K562 treated with DMSO at 1 percent for 48 hours (cell line): ENCODE measurements around the gene USP17L28. TPM values are rescaled to one million over a fixed set of nuclear protein-coding genes. Genes with fewer than 3 reads are reported as not detected.

Experiments
- total RNA-seq: library from RNA; unstranded; fragments of 300-600 nt; gene quantifications from 2 replicates; pipeline ENCODE4 v1.2.3, GENCODE V29; 2022; ENCODE audit warnings: low replicate concordance; ENCODE audit errors: extremely low read depth

USP17L28 gene, protein sequence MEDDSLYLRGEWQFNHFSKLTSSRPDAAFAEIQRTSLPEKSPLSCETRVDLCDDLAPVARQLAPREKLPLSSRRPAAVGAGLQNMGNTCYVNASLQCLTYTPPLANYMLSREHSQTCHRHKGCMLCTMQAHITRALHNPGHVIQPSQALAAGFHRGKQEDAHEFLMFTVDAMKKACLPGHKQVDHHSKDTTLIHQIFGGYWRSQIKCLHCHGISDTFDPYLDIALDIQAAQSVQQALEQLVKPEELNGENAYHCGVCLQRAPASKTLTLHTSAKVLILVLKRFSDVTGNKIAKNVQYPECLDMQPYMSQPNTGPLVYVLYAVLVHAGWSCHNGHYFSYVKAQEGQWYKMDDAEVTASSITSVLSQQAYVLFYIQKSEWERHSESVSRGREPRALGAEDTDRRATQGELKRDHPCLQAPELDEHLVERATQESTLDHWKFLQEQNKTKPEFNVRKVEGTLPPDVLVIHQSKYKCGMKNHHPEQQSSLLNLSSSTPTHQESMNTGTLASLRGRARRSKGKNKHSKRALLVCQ
- total RNA-seq: not detected in 2 replicates

DNA sequence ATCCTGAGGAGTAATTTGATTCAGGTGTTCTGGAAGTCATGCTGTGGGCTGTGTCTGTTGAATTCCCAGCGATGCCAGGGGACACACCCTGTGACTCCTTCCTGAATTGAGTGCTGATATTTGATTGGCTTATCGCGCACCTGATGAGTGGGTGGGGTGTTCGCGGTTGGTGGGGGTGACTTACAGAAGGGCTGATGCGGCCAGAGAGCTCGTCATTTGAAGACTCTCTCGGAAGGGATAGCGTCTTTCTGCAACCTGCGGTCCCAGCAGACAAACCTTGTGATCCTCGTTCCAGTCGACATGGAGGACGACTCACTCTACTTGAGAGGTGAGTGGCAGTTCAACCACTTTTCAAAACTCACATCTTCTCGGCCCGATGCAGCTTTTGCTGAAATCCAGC lies at the start of gene USP17L28:
USP17L28 (plus strand) TSS at position 301 of the 400 bp plus-strand sequence; CDS start at position 301, 0 bp downstream.

DNA sequence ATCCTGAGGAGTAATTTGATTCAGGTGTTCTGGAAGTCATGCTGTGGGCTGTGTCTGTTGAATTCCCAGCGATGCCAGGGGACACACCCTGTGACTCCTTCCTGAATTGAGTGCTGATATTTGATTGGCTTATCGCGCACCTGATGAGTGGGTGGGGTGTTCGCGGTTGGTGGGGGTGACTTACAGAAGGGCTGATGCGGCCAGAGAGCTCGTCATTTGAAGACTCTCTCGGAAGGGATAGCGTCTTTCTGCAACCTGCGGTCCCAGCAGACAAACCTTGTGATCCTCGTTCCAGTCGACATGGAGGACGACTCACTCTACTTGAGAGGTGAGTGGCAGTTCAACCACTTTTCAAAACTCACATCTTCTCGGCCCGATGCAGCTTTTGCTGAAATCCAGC lies 23.8 kb upstream of the USP17L28 start, which contains the start of gene USP17L24:
USP17L24 (plus strand) TSS at position 301 of the 400 bp plus-strand sequence; CDS start at position 301, 0 bp downstream.

DNA sequence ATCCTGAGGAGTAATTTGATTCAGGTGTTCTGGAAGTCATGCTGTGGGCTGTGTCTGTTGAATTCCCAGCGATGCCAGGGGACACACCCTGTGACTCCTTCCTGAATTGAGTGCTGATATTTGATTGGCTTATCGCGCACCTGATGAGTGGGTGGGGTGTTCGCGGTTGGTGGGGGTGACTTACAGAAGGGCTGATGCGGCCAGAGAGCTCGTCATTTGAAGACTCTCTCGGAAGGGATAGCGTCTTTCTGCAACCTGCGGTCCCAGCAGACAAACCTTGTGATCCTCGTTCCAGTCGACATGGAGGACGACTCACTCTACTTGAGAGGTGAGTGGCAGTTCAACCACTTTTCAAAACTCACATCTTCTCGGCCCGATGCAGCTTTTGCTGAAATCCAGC lies 19.1 kb upstream of the USP17L28 start, which contains the start of gene USP17L25:
USP17L25 (plus strand) TSS at position 301 of the 400 bp plus-strand sequence; CDS start at position 301, 0 bp downstream.

DNA sequence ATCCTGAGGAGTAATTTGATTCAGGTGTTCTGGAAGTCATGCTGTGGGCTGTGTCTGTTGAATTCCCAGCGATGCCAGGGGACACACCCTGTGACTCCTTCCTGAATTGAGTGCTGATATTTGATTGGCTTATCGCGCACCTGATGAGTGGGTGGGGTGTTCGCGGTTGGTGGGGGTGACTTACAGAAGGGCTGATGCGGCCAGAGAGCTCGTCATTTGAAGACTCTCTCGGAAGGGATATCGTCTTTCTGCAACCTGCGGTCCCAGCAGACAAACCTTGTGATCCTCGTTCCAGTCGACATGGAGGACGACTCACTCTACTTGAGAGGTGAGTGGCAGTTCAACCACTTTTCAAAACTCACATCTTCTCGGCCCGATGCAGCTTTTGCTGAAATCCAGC lies 14.3 kb upstream of the USP17L28 start, which contains the start of gene USP17L26:
USP17L26 (plus strand) TSS at position 301 of the 400 bp plus-strand sequence; CDS start at position 301, 0 bp downstream.

DNA sequence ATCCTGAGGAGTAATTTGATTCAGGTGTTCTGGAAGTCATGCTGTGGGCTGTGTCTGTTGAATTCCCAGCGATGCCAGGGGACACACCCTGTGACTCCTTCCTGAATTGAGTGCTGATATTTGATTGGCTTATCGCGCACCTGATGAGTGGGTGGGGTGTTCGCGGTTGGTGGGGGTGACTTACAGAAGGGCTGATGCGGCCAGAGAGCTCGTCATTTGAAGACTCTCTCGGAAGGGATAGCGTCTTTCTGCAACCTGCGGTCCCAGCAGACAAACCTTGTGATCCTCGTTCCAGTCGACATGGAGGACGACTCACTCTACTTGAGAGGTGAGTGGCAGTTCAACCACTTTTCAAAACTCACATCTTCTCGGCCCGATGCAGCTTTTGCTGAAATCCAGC lies 9.6 kb upstream of the USP17L28 start, which contains the start of gene USP17L5:
USP17L5 (plus strand) TSS at position 301 of the 400 bp plus-strand sequence; CDS start at position 301, 0 bp downstream.

DNA sequence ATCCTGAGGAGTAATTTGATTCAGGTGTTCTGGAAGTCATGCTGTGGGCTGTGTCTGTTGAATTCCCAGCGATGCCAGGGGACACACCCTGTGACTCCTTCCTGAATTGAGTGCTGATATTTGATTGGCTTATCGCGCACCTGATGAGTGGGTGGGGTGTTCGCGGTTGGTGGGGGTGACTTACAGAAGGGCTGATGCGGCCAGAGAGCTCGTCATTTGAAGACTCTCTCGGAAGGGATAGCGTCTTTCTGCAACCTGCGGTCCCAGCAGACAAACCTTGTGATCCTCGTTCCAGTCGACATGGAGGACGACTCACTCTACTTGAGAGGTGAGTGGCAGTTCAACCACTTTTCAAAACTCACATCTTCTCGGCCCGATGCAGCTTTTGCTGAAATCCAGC lies 4.8 kb upstream of the USP17L28 start, which contains the start of gene USP17L27:
USP17L27 (plus strand) TSS at position 301 of the 400 bp plus-strand sequence; CDS start at position 301, 0 bp downstream.

DNA sequence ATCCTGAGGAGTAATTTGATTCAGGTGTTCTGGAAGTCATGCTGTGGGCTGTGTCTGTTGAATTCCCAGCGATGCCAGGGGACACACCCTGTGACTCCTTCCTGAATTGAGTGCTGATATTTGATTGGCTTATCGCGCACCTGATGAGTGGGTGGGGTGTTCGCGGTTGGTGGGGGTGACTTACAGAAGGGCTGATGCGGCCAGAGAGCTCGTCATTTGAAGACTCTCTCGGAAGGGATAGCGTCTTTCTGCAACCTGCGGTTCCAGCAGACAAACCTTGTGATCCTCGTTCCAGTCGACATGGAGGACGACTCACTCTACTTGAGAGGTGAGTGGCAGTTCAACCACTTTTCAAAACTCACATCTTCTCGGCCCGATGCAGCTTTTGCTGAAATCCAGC lies 4.6 kb downstream of the USP17L28 start, which contains the start of gene USP17L29:
USP17L29 (plus strand) TSS at position 301 of the 400 bp plus-strand sequence; CDS start at position 301, 0 bp downstream.

DNA sequence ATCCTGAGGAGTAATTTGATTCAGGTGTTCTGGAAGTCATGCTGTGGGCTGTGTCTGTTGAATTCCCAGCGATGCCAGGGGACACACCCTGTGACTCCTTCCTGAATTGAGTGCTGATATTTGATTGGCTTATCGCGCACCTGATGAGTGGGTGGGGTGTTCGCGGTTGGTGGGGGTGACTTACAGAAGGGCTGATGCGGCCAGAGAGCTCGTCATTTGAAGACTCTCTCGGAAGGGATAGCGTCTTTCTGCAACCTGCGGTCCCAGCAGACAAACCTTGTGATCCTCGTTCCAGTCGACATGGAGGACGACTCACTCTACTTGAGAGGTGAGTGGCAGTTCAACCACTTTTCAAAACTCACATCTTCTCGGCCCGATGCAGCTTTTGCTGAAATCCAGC lies 14.1 kb downstream of the USP17L28 start, which contains the start of gene USP17L30:
USP17L30 (plus strand) TSS at position 301 of the 400 bp plus-strand sequence; CDS start at position 301, 0 bp downstream.

Other genes with a start within 250 kb of the USP17L28 start
- gene FAM90A26, start 178.5 kb upstream of the USP17L28 start, total RNA-seq: not detected in 2 replicates
- gene USP17L10, start 138.2 kb upstream of the USP17L28 start, total RNA-seq: not detected in 2 replicates
- not detected in 2 replicates for gene USP17L11, start 133.5 kb upstream of the USP17L28 start, total RNA-seq
- not detected in 2 replicates for gene USP17L12, start 128.7 kb upstream of the USP17L28 start, total RNA-seq
- not detected in 2 replicates for gene USP17L13, start 124.0 kb upstream of the USP17L28 start, total RNA-seq
- not detected in 2 replicates for gene USP17L15, start 114.5 kb upstream of the USP17L28 start, total RNA-seq
- gene USP17L17, start 105.0 kb upstream of the USP17L28 start, total RNA-seq: not detected in 2 replicates
- not detected in 2 replicates for gene USP17L18, start 100.3 kb upstream of the USP17L28 start, total RNA-seq
- gene USP17L19, start 95.5 kb upstream of the USP17L28 start, total RNA-seq: not detected in 2 replicates
- gene USP17L20, start 90.8 kb upstream of the USP17L28 start, total RNA-seq: not detected in 2 replicates
- gene USP17L21, start 86.0 kb upstream of the USP17L28 start, total RNA-seq: not detected in 2 replicates
- not detected in 2 replicates for gene USP17L22, start 81.3 kb upstream of the USP17L28 start, total RNA-seq
- not detected in 2 replicates for gene USP17L24, start 23.7 kb upstream of the USP17L28 start, total RNA-seq
- not detected in 2 replicates for gene USP17L25, start 19.0 kb upstream of the USP17L28 start, total RNA-seq
- gene USP17L26, start 14.2 kb upstream of the USP17L28 start, total RNA-seq: not detected in 2 replicates
- gene USP17L5, start 9.5 kb upstream of the USP17L28 start, total RNA-seq: not detected in 2 replicates
- gene USP17L27, start 4.7 kb upstream of the USP17L28 start, total RNA-seq: not detected in 2 replicates
- gene USP17L29, start 4.7 kb downstream of the USP17L28 start, total RNA-seq: not detected in 2 replicates
- not detected in 2 replicates for gene USP17L30, start 14.2 kb downstream of the USP17L28 start, total RNA-seq
- gene DEFB131A, start 95.5 kb downstream of the USP17L28 start, total RNA-seq: not detected in 2 replicates